CD4-positive, alpha-beta T cell treated with Interleukin-21 for 1 hour (primary cell): ENCODE measurements around the gene NOP16.

Experiments used
- DNase-seq: peaks from one replicate; pipeline ENCODE4 v3.0.0-alpha.2; 2020

NOP16 gene, protein sequence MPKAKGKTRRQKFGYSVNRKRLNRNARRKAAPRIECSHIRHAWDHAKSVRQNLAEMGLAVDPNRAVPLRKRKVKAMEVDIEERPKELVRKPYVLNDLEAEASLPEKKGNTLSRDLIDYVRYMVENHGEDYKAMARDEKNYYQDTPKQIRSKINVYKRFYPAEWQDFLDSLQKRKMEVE

GRCh38 chr5:176388444-176389134, at the start of gene NOP16, which contains the start of gene HIGD2A:
NOP16 (minus strand) TSS chr5:176388598; CDS start chr5:176388539, 59 bp downstream.
HIGD2A (plus strand) TSS chr5:176388751; CDS start chr5:176388820, 69 bp downstream.
- peak; percentile 99 for DNase-seq

- DNase-seq, result peak; percentile 13
These were observed 48.3 kb upstream of the NOP16 start for GRCh38 chr5:176436656-176437055.

GRCh38 chr5:176432707-176433106, 44.3 kb upstream of the NOP16 start:
- no peak for DNase-seq

DNA sequence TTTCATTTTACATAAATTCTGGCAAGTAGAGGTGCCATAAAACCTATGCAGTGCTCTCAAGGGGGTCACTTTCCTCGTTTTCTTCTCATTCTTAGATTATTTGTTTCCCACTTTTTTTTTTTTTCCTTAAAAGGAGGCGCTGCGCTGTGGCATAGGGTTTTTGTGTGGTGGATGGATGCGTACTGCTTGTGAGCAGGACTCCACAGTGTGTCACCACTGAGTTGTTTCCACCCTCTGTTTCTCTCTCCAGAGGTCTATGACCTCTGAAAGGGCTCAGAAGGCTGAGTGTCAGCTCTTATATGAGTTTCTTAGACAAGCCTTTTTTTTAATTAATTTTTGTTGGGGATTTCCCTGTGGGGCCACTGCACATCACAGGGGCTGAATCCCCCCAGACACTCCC, 41.6 kb upstream of the NOP16 start:
- DNase-seq, result no peak

DNA sequence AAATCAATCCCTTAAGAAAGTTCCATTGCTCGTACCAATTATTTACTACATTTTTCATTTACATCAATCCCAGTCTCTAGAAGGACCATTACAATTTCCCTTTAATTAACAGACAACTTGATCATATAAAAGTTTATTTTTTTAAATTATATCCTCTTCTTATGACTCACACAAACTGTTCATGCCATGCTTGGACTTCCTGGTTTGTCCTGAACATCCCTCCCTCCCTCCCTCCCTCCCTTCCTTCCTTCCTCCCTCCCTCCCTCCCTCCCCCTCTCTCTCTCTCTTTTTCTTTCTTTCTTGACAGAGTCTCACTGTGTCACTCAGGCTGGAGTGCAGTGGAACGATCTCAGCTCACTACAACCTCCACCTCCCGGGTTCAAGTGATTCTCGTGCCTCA, 39.6 kb upstream of the NOP16 start:
- DNase-seq, result no peak

- no peak for DNase-seq
These were observed 38.5 kb upstream of the NOP16 start for GRCh38 chr5:176426876-176427275.

GRCh38 chr5:176425791-176426190, 37.4 kb upstream of the NOP16 start:
- DNase-seq, result no peak

- no peak for DNase-seq
These were observed 36.7 kb upstream of the NOP16 start for GRCh38 chr5:176425138-176425537.

- DNase-seq, result no peak
These were observed 35.8 kb upstream of the NOP16 start for GRCh38 chr5:176424181-176424580.

GRCh38 chr5:176420972-176421544, 32.7 kb upstream of the NOP16 start:
- DNase-seq, result no peak

GRCh38 chr5:176420086-176420485, 31.7 kb upstream of the NOP16 start:
- no peak for DNase-seq

DNA sequence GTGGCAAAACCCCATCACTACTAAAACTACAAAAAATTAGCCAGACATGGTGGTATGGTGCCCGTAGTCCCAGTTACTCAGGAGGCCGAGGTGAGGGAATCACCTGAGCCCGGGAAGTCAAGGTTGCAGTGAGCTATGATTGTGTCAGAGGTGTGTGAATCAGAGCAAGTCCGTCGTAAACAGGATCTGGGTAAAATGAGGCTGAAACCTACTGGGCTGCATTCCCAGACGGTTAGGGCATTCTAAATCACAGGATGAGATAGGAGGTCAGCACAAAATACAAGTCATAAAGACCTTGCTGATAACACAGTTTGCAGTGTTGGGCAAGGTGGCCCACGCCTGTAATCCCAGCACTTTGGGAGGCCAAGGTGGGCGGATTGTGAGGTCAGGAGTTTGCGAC, 29.9 kb upstream of the NOP16 start:
- no peak for DNase-seq

- DNase-seq, result no peak
These were observed 28.6 kb upstream of the NOP16 start for GRCh38 chr5:176416965-176417364.

DNA sequence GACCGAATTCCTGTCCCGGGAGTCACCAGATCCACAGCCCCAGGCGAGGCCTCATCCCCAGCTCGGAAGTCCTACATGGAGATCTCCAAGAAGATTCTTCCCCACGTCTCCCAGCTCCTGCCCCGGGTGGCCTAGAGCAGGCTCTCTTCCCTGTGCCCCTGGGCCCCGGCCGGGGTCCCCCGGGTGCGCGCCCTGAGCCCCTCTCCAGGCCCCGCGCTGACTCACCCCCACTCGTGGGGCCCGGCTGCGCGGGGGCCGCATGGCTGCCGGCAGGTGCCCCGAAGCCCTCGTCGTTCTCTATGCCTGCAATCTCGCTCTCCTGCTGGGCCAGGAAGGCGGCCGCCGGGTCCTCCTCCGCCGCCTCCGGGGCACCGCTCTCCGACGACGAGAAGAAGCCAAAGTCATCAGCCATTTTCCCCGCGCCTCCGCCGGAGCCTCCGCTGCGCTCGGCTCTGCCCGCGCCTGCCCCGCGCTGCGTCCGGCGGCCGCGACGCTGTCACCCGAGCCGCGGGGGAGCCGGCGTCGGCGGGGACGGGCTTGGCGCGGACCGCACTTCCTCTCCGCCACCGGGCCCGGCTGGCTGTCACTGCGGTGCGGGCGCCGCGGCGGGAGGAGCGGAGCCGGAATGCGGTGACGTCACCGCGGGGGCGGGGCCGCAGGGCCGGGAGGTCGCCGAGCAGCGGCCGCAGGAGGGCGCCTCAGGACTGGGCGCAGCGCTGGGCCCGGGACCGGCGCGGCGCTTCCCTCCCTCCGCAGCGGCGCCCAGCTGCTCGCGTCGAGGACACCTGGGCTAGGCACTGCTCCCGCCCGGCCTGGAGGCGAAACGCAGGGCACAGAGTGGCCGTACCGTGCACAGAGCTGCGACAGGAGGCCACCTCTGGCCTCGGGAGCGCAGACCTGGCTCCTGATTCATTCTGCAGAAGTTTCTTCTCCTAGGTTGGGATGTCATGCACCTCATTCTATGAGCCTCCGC, 27.8 kb upstream of the NOP16 start, which contains the start of gene CLTB:
Gene CLTB, minus strand, starts transcription at position 588 of the 973 bp plus-strand sequence. Its CDS starts 176 bp downstream, at position 412.
- peak; percentile 93 for DNase-seq

DNA sequence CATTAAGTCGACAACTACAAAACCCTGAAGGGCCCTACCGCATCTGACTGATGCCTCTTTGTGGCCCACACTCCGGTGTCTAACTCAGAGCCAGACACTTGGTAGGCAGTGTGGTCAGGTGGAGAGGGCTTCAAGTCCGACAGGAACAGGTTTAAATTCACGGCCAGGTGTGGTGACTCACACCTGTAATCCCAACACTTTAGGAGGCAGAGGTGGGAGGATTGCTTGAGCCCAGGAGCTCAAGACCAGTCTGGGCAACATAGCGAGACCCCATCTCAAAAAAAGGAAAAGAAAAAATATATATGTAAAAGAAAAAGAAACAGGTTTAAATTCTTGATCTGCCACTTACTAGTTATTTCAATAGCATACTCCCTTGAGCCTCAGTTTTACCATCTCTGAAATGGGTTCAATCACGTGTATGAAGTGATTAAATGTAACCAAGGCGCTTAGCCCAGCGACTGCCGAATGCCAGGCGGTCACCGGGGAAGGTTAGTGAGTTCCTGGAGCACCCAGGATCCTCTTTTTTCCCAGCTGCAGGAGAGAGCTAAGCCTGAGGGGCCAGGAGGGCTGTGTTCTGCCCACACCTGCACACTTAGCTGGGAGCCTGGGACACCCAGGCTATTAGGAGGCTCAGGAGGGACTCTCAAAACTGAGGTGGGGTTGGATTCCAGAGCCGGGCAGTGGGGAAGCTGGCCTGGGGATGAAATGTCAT, 27.0 kb upstream of the NOP16 start:
- peak; percentile 16 for DNase-seq

GRCh38 chr5:176414704-176415103, 26.3 kb upstream of the NOP16 start:
- no peak for DNase-seq

- no peak for DNase-seq
These were observed 25.4 kb upstream of the NOP16 start for GRCh38 chr5:176413709-176414191.

DNA sequence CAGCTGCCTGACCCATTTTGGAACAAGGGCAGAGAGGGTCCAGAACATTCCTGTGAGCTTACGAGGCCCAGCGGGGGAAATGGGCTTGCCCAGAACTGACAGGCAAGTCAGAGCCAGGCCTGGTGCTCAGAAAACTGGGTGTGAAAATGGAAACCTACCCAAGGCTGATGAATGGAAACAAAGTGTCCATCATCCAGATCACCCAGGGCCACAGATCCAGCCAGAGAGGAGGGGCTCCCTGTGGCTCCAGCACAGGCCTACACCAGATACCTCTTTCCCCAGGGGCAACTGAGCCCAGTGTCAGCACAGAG, 24.8 kb upstream of the NOP16 start:
- DNase-seq, result no peak

GRCh38 chr5:176412517-176413254, 24.3 kb upstream of the NOP16 start:
- no peak for DNase-seq

GRCh38 chr5:176410486-176411180, 22.2 kb upstream of the NOP16 start:
- no peak for DNase-seq

- no peak for DNase-seq
These were observed 21.4 kb upstream of the NOP16 start for GRCh38 chr5:176409765-176410164.
